Neural crest cell (in vitro differentiated cells): ENCODE results near the gene RUSF1. TPM values are rescaled to one million over a fixed set of nuclear protein-coding genes. Genes with fewer than 3 reads are reported as not detected.
A peak's percentile ranks its signal among the peaks of the same experiment; 100 is the strongest.
"Not testable (repeated sequence)": the region's sequence is repeated elsewhere in the genome, so short reads cannot be mapped to it uniquely, and the experiment has no call there.

Source experiments
- DNase-seq: peaks from one replicate; pipeline ENCODE4 v3.0.0; 2021; ENCODE audit warnings: low read depth, mixed read lengths, low spot score
- H3K27ac Mint-ChIP-seq: one replicate; pipeline ENCODE4 v1.8.0; 2021; ENCODE audit warnings: mild to moderate bottlenecking, mixed read lengths; ENCODE audit not compliant: unreplicated experiment
- H3K27me3 Mint-ChIP-seq: 2 replicates; pipeline ENCODE4 v1.8.0; 2021; ENCODE audit warnings: low read depth, mild to moderate bottlenecking, mixed read lengths
- H3K36me3 Mint-ChIP-seq: 2 replicates; pipeline ENCODE4 v1.8.0; 2021; ENCODE audit warnings: low read depth, mild to moderate bottlenecking, mixed read lengths
- H3K4me1 Mint-ChIP-seq: 2 replicates; pipeline ENCODE4 v1.8.0; 2021; ENCODE audit warnings: mixed read lengths
- H3K4me3 Mint-ChIP-seq: one replicate; pipeline ENCODE4 v1.8.0; 2021; ENCODE audit warnings: mild to moderate bottlenecking, mixed read lengths
- H3K9me3 Mint-ChIP-seq: 2 replicates; pipeline ENCODE4 v1.8.0; 2021; ENCODE audit warnings: mixed read lengths
- CTCF ChIP-seq: fragments of 200-600 bp; sonication (generic); conservative IDR thresholded peaks from 2 replicates; pipeline ENCODE4 v1.5.0; 2021; ENCODE audit warnings: antibody characterized with exemption, mild to moderate bottlenecking
- long read RNA-seq: library from polyadenylated mRNA; unstranded; transcript quantifications from one replicate; pipeline ENCODE4 v2.0.0, GENCODE V29; 2020
- total RNA-seq: library from RNA; stranded (reverse); gene quantifications from 2 replicates; pipeline ENCODE4 v1.2.1, GENCODE V29; 2021

The RUSF1 gene
- 47.6 and 47.7 TPM in 2 replicates for total RNA-seq
- long read RNA-seq, partial matches to known transcripts: 0 of 2 reads
- long read RNA-seq, other reads (novel, unspliced or antisense): 2 of 2 reads

GRCh38 chr16:31507929-31508705 lies at the start of gene RUSF1:
TSS of gene RUSF1 (minus strand) at chr16:31508391. CDS start at chr16:31508373, 18 bp downstream.
- Mint-ChIP-seq H3K4me3 (peak within 1 kb of the TSS; percentile 89), H3K27me3 (peaks cover 9% of the 10 kb centered on the region), H3K9me3 (no peaks in the 10 kb centered on the region), H3K27ac (peak within 1 kb of the TSS; percentile 98), H3K36me3 (no peaks in the 10 kb centered on the region), H3K4me1 (peaks cover 20% of the 10 kb centered on the region)
- TF ChIP-seq CTCF: no peak
- DNase-seq: peak; percentile 81

- Mint-ChIP-seq H3K27ac (no peak overlapping the region), H3K36me3 (no peaks in the 10 kb centered on the region), H3K27me3 (peaks cover 39% of the 10 kb centered on the region), H3K4me1 (no peaks in the 10 kb centered on the region), H3K4me3 (no peak overlapping the region), H3K9me3 (peaks cover 13% of the 10 kb centered on the region)
- TF ChIP-seq CTCF: no peak
- DNase-seq: no peak
These were observed 34.6 kb upstream of the RUSF1 start for GRCh38 chr16:31542763-31543162.

GRCh38 chr16:31539762-31540161 lies 31.6 kb upstream of the RUSF1 start:
- H3K36me3 Mint-ChIP-seq, DNase-seq, H3K4me1 Mint-ChIP-seq, H3K27ac Mint-ChIP-seq, H3K4me3 Mint-ChIP-seq, H3K9me3 Mint-ChIP-seq: not testable (repeated sequence)
- peaks cover 41% of the 10 kb centered on the region for H3K27me3 Mint-ChIP-seq

- not testable (repeated sequence) for H3K9me3 Mint-ChIP-seq, H3K4me3 Mint-ChIP-seq, H3K36me3 Mint-ChIP-seq, DNase-seq, H3K27ac Mint-ChIP-seq, H3K4me1 Mint-ChIP-seq
- peaks cover 39% of the 10 kb centered on the region for H3K27me3 Mint-ChIP-seq
These were observed 30.0 kb upstream of the RUSF1 start for GRCh38 chr16:31538243-31538598.

- Mint-ChIP-seq H3K4me3 (no peak overlapping the region), H3K4me1 (no peaks in the 10 kb centered on the region), H3K27me3 (peaks cover 39% of the 10 kb centered on the region), H3K27ac (no peak overlapping the region), H3K9me3 (peaks cover 9% of the 10 kb centered on the region), H3K36me3 (no peaks in the 10 kb centered on the region)
- no peak for DNase-seq
- TF ChIP-seq CTCF: no peak
These were observed 29.4 kb upstream of the RUSF1 start for GRCh38 chr16:31537362-31538242.

GRCh38 chr16:31536804-31537361 lies 28.7 kb upstream of the RUSF1 start:
- no peak for TF ChIP-seq CTCF
- Mint-ChIP-seq H3K27ac (no peak overlapping the region), H3K36me3 (no peaks in the 10 kb centered on the region), H3K4me3 (no peak overlapping the region), H3K4me1 (no peaks in the 10 kb centered on the region), H3K27me3 (peaks cover 34% of the 10 kb centered on the region), H3K9me3 (peaks cover 5% of the 10 kb centered on the region)
- DNase-seq: no peak
